HG03378 (cell line): ENCODE results near the gene ABCD4.

Experiments
- ATAC-seq: cut with Tn5 transposase; IDR thresholded peaks from one replicate; pipeline ENCODE4 v1.9.1; 2021; ENCODE audit warnings: mild to moderate bottlenecking, moderate library complexity; ENCODE audit not compliant: unreplicated experiment

The ABCD4 gene

GRCh38 chr14:74260525-74261233, 42.1 kb downstream of the ABCD4 start:
- no peak for ATAC-seq

GRCh38 chr14:74259513-74259912, 43.2 kb downstream of the ABCD4 start:
- no peak for ATAC-seq

GRCh38 chr14:74258764-74259035, 44.0 kb downstream of the ABCD4 start:
- no peak for ATAC-seq

GRCh38 chr14:74257941-74258763, 44.6 kb downstream of the ABCD4 start:
- ATAC-seq, result no peak

GRCh38 chr14:74257078-74257940, 45.4 kb downstream of the ABCD4 start:
- no peak for ATAC-seq

- ATAC-seq, result no peak
Observed at GRCh38 chr14:74255281-74255680, 47.5 kb downstream of the ABCD4 start.

- ATAC-seq, result no peak
Observed at GRCh38 chr14:74249433-74250375, 53.0 kb downstream of the ABCD4 start.

GRCh38 chr14:74248017-74248416, 54.7 kb downstream of the ABCD4 start:
- no peak for ATAC-seq

GRCh38 chr14:74246542-74246941, 56.2 kb downstream of the ABCD4 start:
- ATAC-seq, result no peak

- no peak for ATAC-seq
Observed at GRCh38 chr14:74245292-74245691, 57.4 kb downstream of the ABCD4 start.

GRCh38 chr14:74244115-74244514, 58.6 kb downstream of the ABCD4 start:
- no peak for ATAC-seq

GRCh38 chr14:74243051-74243450, 59.7 kb downstream of the ABCD4 start:
- ATAC-seq, result no peak

GRCh38 chr14:74242780-74243042, 60.0 kb downstream of the ABCD4 start:
- no peak for ATAC-seq

GRCh38 chr14:74242021-74242779, 60.5 kb downstream of the ABCD4 start:
- no peak for ATAC-seq

GRCh38 chr14:74241652-74242017, 61.1 kb downstream of the ABCD4 start:
- ATAC-seq, result no peak

- ATAC-seq, result no peak
Observed at GRCh38 chr14:74240794-74241651, 61.7 kb downstream of the ABCD4 start.

GRCh38 chr14:74239848-74240793, 62.6 kb downstream of the ABCD4 start:
- no peak for ATAC-seq
